ENCODE results near the gene EDRF1. TPM values are rescaled to one million over a fixed set of nuclear protein-coding genes. Genes with fewer than 3 reads are reported as not detected.

Gene EDRF1
- total and polyA plus RNA-seq, 2 experiments from 2014 or later: 10.1 to 28.9 TPM

GRCh38 chr10:125721035-125721434 lies 1.5 kb downstream of the EDRF1 start:
- WGBS (ENCODE audit: low lambda C conversion rate, missing lambda C conversion rate): 94% methylated on average over 6 of the region's 6 CpGs
- H3K4me1 ChIP-seq (ENCODE audit: insufficient read depth): peaks cover 7% of the 10 kb centered on the region
- no peak overlapping the region for H2AFZ ChIP-seq
- no peak for TF ChIP-seq EZH2phosphoT487 (IDR thresholded peaks at IDR 0.05; ENCODE audit: low read depth, severe bottlenecking, unreplicated experiment)
- no peak for TF ChIP-seq EZH2 (IDR thresholded peaks at IDR 0.05; ENCODE audit: borderline replicate concordance)
- TF ChIP-seq, protein P1, sequence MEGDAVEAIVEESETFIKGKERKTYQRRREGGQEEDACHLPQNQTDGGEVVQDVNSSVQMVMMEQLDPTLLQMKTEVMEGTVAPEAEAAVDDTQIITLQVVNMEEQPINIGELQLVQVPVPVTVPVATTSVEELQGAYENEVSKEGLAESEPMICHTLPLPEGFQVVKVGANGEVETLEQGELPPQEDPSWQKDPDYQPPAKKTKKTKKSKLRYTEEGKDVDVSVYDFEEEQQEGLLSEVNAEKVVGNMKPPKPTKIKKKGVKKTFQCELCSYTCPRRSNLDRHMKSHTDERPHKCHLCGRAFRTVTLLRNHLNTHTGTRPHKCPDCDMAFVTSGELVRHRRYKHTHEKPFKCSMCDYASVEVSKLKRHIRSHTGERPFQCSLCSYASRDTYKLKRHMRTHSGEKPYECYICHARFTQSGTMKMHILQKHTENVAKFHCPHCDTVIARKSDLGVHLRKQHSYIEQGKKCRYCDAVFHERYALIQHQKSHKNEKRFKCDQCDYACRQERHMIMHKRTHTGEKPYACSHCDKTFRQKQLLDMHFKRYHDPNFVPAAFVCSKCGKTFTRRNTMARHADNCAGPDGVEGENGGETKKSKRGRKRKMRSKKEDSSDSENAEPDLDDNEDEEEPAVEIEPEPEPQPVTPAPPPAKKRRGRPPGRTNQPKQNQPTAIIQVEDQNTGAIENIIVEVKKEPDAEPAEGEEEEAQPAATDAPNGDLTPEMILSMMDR (IDR thresholded peaks at IDR 0.05; ENCODE audit: poor library complexity): no peak
- no peak overlapping the region for H3K27ac ChIP-seq
- H3K4me3 ChIP-seq: peak overlapping the region; percentile 53
- no peaks in the 10 kb centered on the region for H3K9me3 ChIP-seq (ENCODE audit: low read depth)
- no peak for DNase-seq (ENCODE audit: low spot score)
- no peaks in the 10 kb centered on the region for H4K20me1 ChIP-seq (ENCODE audit: insufficient read depth, poor library complexity, severe bottlenecking)
- no peaks in the 10 kb centered on the region for H3K36me3 ChIP-seq (replicated peaks; ENCODE audit: insufficient read depth, low read depth)
- H3K4me2 ChIP-seq: peak overlapping the region; percentile 87
- H3K9me2 ChIP-seq (replicated peaks; ENCODE audit: insufficient read depth): no peaks in the 10 kb centered on the region
- H3K79me2 ChIP-seq: peaks cover 24% of the 10 kb centered on the region
- no peaks in the 10 kb centered on the region for H3K27me3 ChIP-seq

DNA sequence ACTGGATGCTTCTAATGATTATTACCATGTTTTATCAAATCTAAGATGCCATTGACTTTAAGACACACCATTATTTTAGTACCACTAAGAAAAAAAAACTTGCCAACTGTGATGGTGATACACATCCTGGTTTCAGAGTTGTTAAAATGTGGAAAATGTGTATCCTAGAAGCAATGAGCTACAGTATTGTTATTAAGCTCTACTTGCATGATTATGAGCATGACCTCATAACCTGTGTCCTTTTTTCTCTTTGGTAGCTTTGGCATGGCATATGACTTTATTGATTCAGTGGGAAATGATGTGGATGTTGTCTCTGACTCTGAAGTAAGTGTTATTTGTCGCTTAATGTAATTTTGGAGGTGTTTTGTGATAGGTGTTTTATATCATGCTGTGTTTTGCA lies 3.3 kb downstream of the EDRF1 start:
- H3K4me3 ChIP-seq: no peak overlapping the region
- H3K36me3 ChIP-seq (replicated peaks; ENCODE audit: insufficient read depth, low read depth): no peaks in the 10 kb centered on the region
- peaks cover 7% of the 10 kb centered on the region for H3K4me1 ChIP-seq (ENCODE audit: insufficient read depth)
- H3K4me2 ChIP-seq: no peak overlapping the region
- no peaks in the 10 kb centered on the region for H3K9me2 ChIP-seq (replicated peaks; ENCODE audit: insufficient read depth)
- WGBS (ENCODE audit: low lambda C conversion rate, missing lambda C conversion rate): 100% methylated on average over 1 of the region's 1 CpG
- no peak overlapping the region for H3K27ac ChIP-seq
- H3K79me2 ChIP-seq: peaks cover 24% of the 10 kb centered on the region
- H3K27me3 ChIP-seq: no peaks in the 10 kb centered on the region
- DNase-seq (ENCODE audit: low spot score): no peak
- H4K20me1 ChIP-seq (ENCODE audit: insufficient read depth, poor library complexity, severe bottlenecking): no peaks in the 10 kb centered on the region
- H2AFZ ChIP-seq: no peak overlapping the region
- no peaks in the 10 kb centered on the region for H3K9me3 ChIP-seq (ENCODE audit: low read depth)
- TF ChIP-seq EZH2phosphoT487 (IDR thresholded peaks at IDR 0.05; ENCODE audit: low read depth, severe bottlenecking, unreplicated experiment): no peak
- TF ChIP-seq EZH2 (IDR thresholded peaks at IDR 0.05; ENCODE audit: borderline replicate concordance): no peak
- TF ChIP-seq, protein P1 (IDR thresholded peaks at IDR 0.05; ENCODE audit: poor library complexity): no peak

DNA sequence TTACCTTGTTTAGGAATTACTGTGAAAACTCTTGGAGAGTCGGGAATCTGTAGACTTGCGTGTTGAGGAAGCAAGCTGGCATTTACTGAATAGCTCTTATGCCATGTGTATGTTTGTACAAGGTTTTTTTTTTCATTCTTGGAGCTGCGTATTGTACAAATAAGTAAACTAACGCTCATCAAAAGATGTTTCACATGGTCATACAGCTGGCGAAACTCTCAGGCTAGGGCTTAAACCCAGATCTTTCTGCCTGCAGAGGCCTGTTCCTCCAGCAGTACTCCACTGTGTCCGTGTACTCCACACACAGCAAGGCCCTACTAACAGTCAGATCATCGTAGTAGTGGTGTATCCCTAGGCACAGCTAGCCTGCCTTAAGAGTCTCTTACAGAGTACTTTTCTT lies 7.4 kb downstream of the EDRF1 start:
- no peak overlapping the region for H3K27ac ChIP-seq
- H3K27me3 ChIP-seq: no peaks in the 10 kb centered on the region
- no peaks in the 10 kb centered on the region for H3K36me3 ChIP-seq (replicated peaks; ENCODE audit: insufficient read depth, low read depth)
- H3K4me3 ChIP-seq: no peak overlapping the region
- no peaks in the 10 kb centered on the region for H3K9me2 ChIP-seq (replicated peaks; ENCODE audit: insufficient read depth)
- H3K4me2 ChIP-seq: no peak overlapping the region
- no peaks in the 10 kb centered on the region for H3K9me3 ChIP-seq (ENCODE audit: low read depth)
- no peaks in the 10 kb centered on the region for H4K20me1 ChIP-seq (ENCODE audit: insufficient read depth, poor library complexity, severe bottlenecking)
- DNase-seq (ENCODE audit: low spot score): no peak
- no peak for TF ChIP-seq EZH2 (IDR thresholded peaks at IDR 0.05; ENCODE audit: borderline replicate concordance)
- TF ChIP-seq, protein P1 (IDR thresholded peaks at IDR 0.05; ENCODE audit: poor library complexity): no peak
- TF ChIP-seq EZH2phosphoT487 (IDR thresholded peaks at IDR 0.05; ENCODE audit: low read depth, severe bottlenecking, unreplicated experiment): no peak
- 97% methylated on average over 7 of the region's 7 CpGs for WGBS (ENCODE audit: low lambda C conversion rate, missing lambda C conversion rate)
- H3K4me1 ChIP-seq (ENCODE audit: insufficient read depth): no peaks in the 10 kb centered on the region
- H2AFZ ChIP-seq: no peak overlapping the region
- H3K79me2 ChIP-seq: peaks cover 3% of the 10 kb centered on the region

DNA sequence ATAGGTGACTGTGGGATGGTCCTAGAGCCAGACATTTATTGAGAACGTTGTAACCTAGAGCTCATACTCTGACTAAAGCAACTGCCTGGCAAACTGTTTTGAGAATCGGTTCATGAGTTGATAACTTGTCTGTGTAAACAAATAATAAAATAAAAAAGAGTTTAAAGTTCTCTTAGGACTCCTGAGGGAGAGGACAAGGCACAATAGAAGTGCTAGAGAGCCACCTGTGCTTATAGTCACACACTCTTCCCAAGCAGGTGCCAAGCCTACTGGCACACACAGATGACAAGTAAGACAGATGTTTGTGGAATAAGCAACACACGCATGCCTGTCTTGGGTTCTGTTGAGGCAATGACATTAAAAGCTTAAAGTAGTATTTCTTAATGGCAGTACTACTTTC lies 7.9 kb downstream of the EDRF1 start:
- no peak overlapping the region for H3K27ac ChIP-seq
- DNase-seq (ENCODE audit: low spot score): no peak
- no peaks in the 10 kb centered on the region for H3K36me3 ChIP-seq (replicated peaks; ENCODE audit: insufficient read depth, low read depth)

More for the DNA sequence above, 7.9 kb downstream of the EDRF1 start:
- Histone ChIP-seq H3K9me3 (ENCODE audit: low read depth) (no peaks in the 10 kb centered on the region), H2AFZ (no peak overlapping the region), H3K4me1 (ENCODE audit: insufficient read depth) (no peaks in the 10 kb centered on the region), H4K20me1 (ENCODE audit: insufficient read depth, poor library complexity, severe bottlenecking) (no peaks in the 10 kb centered on the region), H3K79me2 (no peaks in the 10 kb centered on the region), H3K4me2 (no peak overlapping the region), H3K9me2 (replicated peaks; ENCODE audit: insufficient read depth) (no peaks in the 10 kb centered on the region), H3K27me3 (no peaks in the 10 kb centered on the region), H3K4me3 (no peak overlapping the region)
- 60% methylated on average over 3 of the region's 3 CpGs for WGBS (ENCODE audit: low lambda C conversion rate, missing lambda C conversion rate)
- TF ChIP-seq EZH2phosphoT487 (IDR thresholded peaks at IDR 0.05; ENCODE audit: low read depth, severe bottlenecking, unreplicated experiment) (no peak), EZH2 (IDR thresholded peaks at IDR 0.05; ENCODE audit: borderline replicate concordance) (no peak)
- TF ChIP-seq, protein P1 (IDR thresholded peaks at IDR 0.05; ENCODE audit: poor library complexity): no peak

Measured in hepatocyte (in vitro differentiated cells).